GM12874 (cell line): ENCODE data around the gene UST.

ENCODE experiments used
- CTCF ChIP-seq: IDR thresholded peaks from 2 replicates; pipeline ENCODE4 v1.5.1; 2011; ENCODE audit warnings: low read depth, mild to moderate bottlenecking, control low read depth, low read length, moderate library complexity; ENCODE audit not compliant: insufficient read depth

Gene UST

GRCh38 chr6:148965287-148965686 lies 218.5 kb downstream of the UST start:
- TF ChIP-seq CTCF = no peak

- TF ChIP-seq CTCF = no peak
These were observed 220.2 kb downstream of the UST start for GRCh38 chr6:148967011-148967520.

- no peak for TF ChIP-seq CTCF
These were observed 220.7 kb downstream of the UST start for GRCh38 chr6:148967541-148967956.

- TF ChIP-seq CTCF = no peak
These were observed 222.2 kb downstream of the UST start for GRCh38 chr6:148968771-148969602.

- TF ChIP-seq CTCF = no peak
These were observed 222.8 kb downstream of the UST start for GRCh38 chr6:148969603-148970061.

GRCh38 chr6:148971031-148971927 lies 224.4 kb downstream of the UST start:
- no peak for TF ChIP-seq CTCF

GRCh38 chr6:148972481-148972880 lies 225.7 kb downstream of the UST start:
- no peak for TF ChIP-seq CTCF
